NCI-H345 treated with DMSO at 0.1 percent for 48 hours (cell line): ENCODE measurements around the gene UGDH.

Source experiments
- DNase-seq: peaks from one replicate; lab custom pipeline; 2025; ENCODE audit not compliant: unreplicated experiment; lab: John Stamatoyannopoulos, UW

The UGDH gene

DNA sequence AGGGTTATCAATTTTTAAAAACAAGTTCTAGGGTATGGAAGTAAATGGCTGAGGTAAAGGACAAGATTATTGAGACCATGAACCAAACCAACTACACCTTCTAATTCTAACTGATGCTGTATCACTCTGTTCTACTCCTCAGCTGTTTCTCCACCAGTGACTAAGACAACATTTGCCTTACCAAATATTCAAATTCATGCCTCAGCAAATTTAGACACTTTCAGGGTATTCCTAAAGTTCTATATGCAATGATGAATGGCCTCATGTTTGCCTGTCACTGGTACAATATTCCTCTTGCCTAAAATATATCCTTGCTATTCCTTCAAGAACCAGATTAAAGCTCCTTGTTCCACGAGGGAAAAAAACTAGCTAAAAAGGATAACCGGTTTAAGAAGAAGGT, 73.5 kb downstream of the UGDH start:
- DNase-seq: no peak

DNA sequence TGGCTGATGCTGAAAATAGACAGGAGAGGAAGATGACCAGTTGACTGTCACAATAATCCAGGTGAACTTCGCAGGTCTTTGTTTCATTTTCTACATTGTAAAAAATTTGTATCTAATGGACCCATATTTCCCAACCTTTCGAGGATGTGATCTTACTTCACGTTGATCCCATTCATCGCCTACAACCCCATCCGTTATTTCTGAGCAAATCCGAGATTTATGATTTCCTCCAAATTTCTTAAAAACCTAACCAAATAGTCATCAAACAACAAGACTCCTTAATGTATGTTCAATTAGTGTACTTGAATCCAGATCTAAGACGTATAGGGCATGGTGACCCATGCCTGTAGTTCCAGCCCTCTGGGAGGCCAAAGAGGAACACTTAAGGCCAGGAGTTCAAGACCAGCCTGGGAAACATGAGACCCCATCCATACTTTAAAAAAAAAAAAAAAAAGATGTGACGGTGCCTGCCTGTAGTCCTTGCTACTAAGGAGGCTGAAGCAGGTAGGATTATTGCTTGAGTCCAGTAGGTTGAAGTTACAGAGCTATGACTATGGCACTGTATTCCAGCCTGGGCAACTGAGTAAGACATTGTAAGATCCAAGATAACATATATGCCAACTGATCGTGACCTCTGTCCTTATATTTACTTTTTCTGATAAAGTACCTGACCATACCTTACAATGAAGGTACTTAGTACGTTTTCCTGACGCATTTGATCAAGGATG, 74.2 kb downstream of the UGDH start:
- DNase-seq: no peak

DNA sequence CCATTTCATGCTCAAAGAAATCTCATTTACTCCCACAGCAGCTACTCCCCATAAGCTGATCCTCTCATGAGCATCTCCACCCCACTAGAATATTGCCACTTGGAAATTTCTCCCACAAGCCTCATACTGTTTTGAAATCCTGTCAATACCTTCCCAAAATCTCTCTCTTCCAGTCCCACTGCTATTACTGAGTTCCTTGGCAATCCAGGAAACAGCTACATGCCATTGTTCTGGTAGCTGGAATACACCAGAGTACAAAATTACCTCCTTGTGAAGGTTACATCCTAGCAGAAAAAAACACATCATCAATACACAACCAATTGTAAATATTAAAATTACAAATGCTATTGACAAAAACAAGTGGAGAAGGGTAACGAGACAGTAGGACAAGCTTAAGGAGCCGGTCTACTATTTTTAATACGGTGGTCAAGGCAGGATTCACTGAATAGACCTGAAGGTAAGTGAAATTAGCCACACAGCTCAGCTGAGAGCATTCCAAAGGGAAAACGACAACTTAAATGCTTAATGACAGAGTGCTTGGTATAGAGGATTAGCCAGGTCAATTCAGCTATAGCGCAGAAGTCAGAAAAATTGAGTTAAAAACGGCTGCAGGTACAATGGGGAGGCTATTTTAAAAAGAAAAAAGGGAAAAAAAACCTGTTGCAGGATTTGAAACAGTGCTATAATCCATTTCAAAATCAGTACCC, 74.9 kb downstream of the UGDH start:
- DNase-seq: no peak

GRCh38 chr4:39451423-39452023, 75.7 kb downstream of the UGDH start:
- no peak for DNase-seq

DNA sequence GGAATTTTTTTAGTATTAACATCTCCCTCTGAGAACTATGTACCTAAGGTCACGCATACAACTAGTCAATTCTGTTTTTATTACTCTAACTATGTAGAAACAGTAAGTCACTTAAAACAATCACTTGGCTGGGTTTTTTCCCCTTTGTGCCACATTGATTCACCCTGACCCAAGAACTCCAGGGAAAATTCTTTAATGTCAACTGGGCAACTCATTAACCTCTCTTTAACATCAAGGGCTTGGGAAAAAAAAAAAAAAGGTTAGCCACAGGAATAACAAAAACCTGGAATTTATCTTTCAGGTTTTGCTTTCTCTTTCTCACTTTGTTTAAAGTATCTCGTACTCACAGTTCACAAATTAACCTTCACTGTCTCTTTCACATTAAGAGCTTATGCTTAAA, 76.6 kb downstream of the UGDH start:
- no peak for DNase-seq
